Stimulated activated CD4-positive, alpha-beta T cell treated with anti-CD3 and anti-CD28 coated beads, TNF-alpha, amount 100 ng/mL, for 48 hours (primary cell): Measurements from ENCODE around the gene PGA3.
A peak's percentile ranks its signal among the peaks of the same experiment; 100 is the strongest.
"Not testable (repeated sequence)": the region's sequence is repeated elsewhere in the genome, so short reads cannot be mapped to it uniquely, and the experiment has no call there.

ENCODE experiments used
- DNase-seq, 3 donors: peaks; one replicate each; pipeline ENCODE4 v3.0.0-alpha.2; 2020; ENCODE audit warnings: low read depth in 3 of 3

PGA3 gene

GRCh38 chr11:61250796-61251765, 47.8 kb downstream of the PGA3 start:
- DNase-seq: not testable (repeated sequence)

DNA sequence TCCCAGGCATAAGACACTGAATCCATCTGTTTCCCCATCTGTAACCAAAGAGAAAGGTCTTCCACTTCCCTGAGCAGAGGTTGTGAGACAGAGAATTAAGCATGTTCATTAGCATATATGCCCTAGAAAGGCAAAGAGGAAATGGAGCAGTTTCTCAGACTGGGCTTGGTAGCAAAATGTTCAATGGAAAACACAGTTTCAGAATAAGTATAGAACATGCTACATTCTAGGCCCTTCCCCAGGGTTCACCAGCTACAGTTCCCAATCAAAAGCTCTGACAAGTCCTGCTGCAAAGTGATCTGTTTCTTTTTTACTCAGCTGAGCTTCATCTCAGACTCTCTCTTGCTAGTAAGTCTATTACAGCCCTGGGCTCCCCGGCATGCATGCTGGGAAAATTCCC, 49.0 kb downstream of the PGA3 start:
- DNase-seq: not testable (repeated sequence)

DNA sequence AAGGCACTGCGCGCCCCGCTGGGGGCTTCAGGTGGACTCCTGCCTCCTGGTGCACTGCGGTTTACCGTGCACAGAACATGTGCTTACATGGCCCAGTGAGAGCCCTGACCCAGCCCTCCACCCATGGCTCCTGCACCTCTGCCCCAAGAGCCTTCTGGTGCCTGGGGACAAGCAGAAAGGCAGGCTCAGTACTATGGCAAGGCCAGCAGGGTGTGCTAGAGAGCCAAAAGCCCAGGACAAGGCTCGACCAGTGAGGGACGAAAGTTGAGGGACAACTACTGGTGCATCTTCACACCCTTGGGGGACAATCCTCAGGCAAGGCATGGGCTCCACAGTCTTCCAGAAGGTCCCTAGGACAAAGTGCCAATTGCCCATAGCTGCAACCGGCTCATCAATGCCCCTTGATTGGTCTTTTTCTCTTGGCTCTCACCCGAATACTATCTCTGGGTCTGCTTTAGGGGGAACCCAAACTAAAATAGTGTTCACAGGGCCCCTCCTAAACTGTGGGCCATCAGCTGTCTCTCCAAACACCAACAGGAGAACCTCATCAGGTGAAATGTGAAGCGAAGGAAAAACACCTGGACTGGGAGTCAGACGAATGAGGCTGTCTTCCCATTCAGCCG, 51.2 kb downstream of the PGA3 start:
- DNase-seq: peak; percentile 33 to 60 (median 40)

DNA sequence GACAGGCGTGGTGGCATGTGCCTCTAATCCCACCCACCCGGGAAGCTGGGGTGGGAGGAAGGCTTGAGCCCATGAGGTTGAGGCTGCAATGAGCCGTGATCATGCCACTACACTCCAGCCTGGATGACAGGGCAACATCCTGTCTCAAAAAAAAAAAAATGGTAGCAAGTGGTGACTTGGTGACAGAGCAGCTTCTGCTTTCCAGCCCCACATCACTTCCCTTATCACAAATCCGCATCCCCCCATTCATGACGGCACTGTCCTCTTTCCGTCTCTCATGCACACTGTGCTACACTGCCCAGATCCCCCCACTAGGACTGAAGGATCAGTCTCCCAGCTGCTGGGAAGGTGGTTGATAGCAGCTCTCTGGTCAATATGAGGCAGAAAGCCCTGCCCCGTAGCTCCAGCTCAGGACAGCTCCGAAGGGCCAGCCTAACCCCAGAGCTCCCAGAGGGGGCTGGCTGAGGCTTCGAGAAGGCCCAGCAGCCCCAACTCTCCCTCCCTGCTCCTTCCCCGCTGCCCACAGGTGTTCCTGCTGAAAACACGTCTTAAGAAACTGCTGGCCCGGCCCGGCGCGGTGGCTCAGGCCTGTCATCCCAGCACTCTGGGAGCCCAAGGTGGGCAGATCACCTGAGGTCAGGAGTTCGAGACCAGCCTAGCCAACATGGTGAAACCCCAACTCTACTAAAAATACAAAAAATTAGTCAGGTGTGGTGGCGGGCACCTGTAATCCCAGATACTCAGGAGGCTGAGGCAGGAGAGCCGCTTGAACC, 53.6 kb downstream of the PGA3 start:
- no peak for DNase-seq

DNA sequence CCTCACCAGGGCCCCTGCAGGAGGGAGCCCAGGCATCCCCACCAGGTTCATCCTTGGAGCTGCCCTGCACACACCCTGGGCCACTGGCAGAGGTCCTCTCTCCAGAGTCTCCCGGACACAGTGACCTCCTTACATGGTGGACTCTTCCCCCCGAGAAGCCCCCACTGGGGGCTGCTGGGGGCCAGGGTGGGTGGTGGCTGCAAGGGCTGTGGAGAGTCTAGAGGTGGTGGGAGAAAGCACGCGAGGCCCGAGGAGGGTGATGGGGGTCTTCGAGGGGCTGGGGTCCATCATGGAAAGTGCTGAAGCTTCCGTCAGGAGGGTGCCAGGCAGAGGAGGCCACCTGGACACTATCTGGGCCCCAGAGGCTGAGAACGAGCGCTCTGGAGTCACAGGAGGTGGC, 55.2 kb downstream of the PGA3 start:
- no peak for DNase-seq

- DNase-seq: no peak
Observed at GRCh38 chr11:61259363-61259762, 56.0 kb downstream of the PGA3 start.
